RWPE2 (cell line): ENCODE data around the gene COPRS.
"Not testable (repeated sequence)": the region's sequence is repeated elsewhere in the genome, so short reads cannot be mapped to it uniquely, and the experiment has no call there.

ENCODE experiments used
- ATAC-seq: fragments of 200-7000 bp; cut with Tn5 transposase; 3 replicates; pipeline ENCODE4 v1.9.1; 2021; ENCODE audit warnings: low read depth
- DNase-seq: peaks from one replicate; pipeline ENCODE4 v3.0.0-alpha.2; 2020; ENCODE audit warnings: low spot score
- H3K27ac ChIP-seq: fragments of 450-650 bp; 2 replicates; pipeline ENCODE4 v1.5.1; 2017; ENCODE audit warnings: mild to moderate bottlenecking; ENCODE audit not compliant: poor library complexity, severe bottlenecking
- H3K27me3 ChIP-seq: fragments of 250-450 bp; sonication (Bioruptor Pico); 2 replicates; pipeline ENCODE4 v1.5.1; 2021; ENCODE audit warnings: mild to moderate bottlenecking, moderate library complexity; ENCODE audit not compliant: insufficient read depth, poor library complexity, severe bottlenecking
- H3K36me3 ChIP-seq: fragments of 250-450 bp; sonication (Bioruptor Pico); 2 replicates; pipeline ENCODE4 v1.5.1; 2020; ENCODE audit warnings: low read depth, mild to moderate bottlenecking, moderate library complexity
- H3K4me1 ChIP-seq: fragments of 250-450 bp; sonication (Bioruptor Pico); 2 replicates; pipeline ENCODE4 v1.5.1; 2021; ENCODE audit warnings: mild to moderate bottlenecking, moderate library complexity; ENCODE audit not compliant: insufficient read depth, poor library complexity, severe bottlenecking
- H3K4me3 ChIP-seq: fragments of 250-450 bp; sonication (Bioruptor Pico); 2 replicates; pipeline ENCODE4 v1.5.1; 2021; ENCODE audit warnings: mild to moderate bottlenecking, moderate library complexity; ENCODE audit not compliant: severe bottlenecking
- H3K9me3 ChIP-seq: fragments of 250-450 bp; sonication (Bioruptor Pico); 2 replicates; pipeline ENCODE4 v1.5.1; 2021; ENCODE audit warnings: mild to moderate bottlenecking, moderate library complexity; ENCODE audit not compliant: severe bottlenecking
- TF ChIP-seq, protein P1 (sequence below): fragments of 450-650 bp; IDR thresholded peaks from one replicate; pipeline ENCODE4 v1.5.1; 2017; ENCODE audit warnings: mild to moderate bottlenecking, moderate library complexity; ENCODE audit not compliant: poor library complexity, severe bottlenecking

COPRS gene

DNA sequence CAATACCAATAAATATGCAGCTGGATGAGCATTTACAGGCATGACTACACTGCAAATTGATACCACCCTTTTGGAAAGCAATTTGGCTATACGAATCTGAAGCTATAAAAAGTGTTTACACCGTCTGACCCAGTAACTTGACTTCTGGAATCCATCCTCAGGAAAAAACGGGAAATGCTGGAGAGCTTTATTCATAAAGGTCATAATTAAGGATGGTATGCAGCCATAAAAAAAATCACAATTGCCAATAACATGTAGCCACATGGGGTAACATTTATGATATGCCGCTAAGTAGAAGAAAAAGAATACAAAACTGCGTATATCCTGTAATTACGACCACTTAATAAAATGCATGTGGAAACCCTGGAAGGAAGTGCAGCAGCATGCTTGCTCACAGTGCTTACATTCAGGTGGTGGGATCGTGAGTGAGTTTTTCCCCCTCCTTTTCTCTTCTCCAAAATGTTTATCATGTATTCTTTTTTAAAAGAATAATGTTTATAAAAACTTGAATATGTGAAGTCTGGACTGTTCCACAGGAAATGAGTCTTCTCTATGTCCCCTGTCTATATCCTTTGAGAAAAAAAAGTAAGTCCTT, 34.2 kb downstream of the COPRS start:
- peaks cover 6% of the 10 kb centered on the region for H3K4me1 ChIP-seq
- H3K36me3 ChIP-seq, result no peaks in the 10 kb centered on the region
- no peak overlapping the region for H3K27ac ChIP-seq
- DNase-seq (no peak), ATAC-seq (no peak)
- H3K9me3 ChIP-seq, result no peaks in the 10 kb centered on the region
- TF ChIP-seq, protein P1, sequence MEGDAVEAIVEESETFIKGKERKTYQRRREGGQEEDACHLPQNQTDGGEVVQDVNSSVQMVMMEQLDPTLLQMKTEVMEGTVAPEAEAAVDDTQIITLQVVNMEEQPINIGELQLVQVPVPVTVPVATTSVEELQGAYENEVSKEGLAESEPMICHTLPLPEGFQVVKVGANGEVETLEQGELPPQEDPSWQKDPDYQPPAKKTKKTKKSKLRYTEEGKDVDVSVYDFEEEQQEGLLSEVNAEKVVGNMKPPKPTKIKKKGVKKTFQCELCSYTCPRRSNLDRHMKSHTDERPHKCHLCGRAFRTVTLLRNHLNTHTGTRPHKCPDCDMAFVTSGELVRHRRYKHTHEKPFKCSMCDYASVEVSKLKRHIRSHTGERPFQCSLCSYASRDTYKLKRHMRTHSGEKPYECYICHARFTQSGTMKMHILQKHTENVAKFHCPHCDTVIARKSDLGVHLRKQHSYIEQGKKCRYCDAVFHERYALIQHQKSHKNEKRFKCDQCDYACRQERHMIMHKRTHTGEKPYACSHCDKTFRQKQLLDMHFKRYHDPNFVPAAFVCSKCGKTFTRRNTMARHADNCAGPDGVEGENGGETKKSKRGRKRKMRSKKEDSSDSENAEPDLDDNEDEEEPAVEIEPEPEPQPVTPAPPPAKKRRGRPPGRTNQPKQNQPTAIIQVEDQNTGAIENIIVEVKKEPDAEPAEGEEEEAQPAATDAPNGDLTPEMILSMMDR, result no peak
- H3K27me3 ChIP-seq, result no peaks in the 10 kb centered on the region
- no peak overlapping the region for H3K4me3 ChIP-seq

DNA sequence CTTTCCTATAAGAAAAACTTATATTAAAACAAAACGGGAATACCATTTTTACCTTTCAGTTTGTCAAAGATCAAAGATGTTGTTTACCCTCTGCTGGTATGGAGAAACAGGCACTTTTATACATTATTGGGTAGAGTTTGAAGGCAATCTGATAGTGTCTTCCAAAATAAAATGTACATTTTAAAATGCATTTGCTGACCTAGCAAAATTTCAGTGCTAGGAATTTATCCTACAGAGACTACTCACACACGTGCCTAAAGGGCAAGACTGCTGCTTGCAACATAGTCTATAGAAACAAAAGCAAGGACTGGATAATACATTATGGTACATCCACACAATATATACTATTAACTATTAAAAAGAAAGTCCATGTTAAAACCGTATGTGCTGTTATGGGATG, 36.0 kb downstream of the COPRS start:
- Histone ChIP-seq H3K27me3 (no peaks in the 10 kb centered on the region), H3K4me3 (no peak overlapping the region), H3K4me1 (peaks cover 6% of the 10 kb centered on the region), H3K36me3 (no peaks in the 10 kb centered on the region), H3K9me3 (no peaks in the 10 kb centered on the region), H3K27ac (no peak overlapping the region)
- TF ChIP-seq, protein P1, result no peak
- no peak for DNase-seq
- no peak for ATAC-seq

DNA sequence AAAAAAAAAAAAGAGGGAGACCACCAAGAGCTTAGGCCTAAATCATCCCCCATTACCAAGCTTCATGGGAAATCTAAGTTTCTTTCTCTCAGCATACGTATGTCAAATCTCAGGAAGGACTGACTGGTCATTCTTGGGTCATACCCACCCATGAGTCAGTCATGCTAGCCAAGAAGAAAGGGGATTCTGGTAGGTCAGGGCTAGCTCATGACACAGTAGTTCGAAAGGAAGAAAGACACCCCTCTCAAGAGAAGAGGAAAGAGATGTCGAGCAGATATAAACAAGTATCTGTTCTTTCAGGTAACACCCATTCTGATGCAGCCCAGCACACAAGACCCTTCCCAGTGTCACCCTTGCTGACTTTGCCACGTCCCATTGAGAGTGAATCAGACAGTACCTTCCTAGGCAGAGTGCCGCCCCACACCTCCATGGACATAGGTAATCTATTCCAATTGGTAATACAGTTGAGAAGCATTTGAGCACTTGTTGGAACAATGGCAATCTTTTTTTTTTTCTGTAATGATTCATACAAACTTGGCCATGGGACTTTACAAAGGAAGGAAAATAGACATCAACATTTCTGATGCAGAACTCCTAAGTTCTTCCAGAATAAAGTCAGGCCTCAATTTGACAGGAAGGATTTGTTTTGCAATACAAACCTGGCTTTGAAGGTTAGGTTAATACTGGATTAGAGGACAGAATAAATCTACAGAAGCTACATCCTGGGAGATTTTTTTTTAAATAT, 38.2 kb downstream of the COPRS start:
- H3K27ac ChIP-seq, result no peak overlapping the region
- no peaks in the 10 kb centered on the region for H3K9me3 ChIP-seq
- ATAC-seq (no peak), DNase-seq (no peak)
- peaks cover 1% of the 10 kb centered on the region for H3K4me1 ChIP-seq
- no peaks in the 10 kb centered on the region for H3K27me3 ChIP-seq
- TF ChIP-seq, protein P1, result no peak
- H3K36me3 ChIP-seq, result no peaks in the 10 kb centered on the region
- H3K4me3 ChIP-seq, result no peak overlapping the region

DNA sequence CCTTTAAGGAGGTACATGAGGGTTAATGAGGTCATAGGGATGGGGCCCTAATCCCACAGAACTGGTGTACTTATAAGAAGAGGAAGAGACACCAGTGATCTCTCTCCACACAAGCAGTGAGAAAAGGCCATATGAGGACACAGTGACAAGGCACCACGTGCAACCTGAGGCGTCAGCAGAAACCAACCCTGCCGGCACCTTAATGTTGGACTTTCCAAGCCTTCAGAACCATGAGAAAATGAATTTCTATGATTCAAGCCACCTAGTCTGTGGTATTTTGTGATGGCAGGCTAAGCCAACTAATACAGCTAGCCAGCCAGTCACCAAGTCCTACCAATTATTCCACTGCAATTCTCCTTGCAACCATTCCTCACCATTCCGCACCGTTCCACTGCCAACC, 39.5 kb downstream of the COPRS start:
- Histone ChIP-seq H3K9me3 (no peaks in the 10 kb centered on the region), H3K36me3 (no peaks in the 10 kb centered on the region)
- TF ChIP-seq, protein P1, result no peak

DNA sequence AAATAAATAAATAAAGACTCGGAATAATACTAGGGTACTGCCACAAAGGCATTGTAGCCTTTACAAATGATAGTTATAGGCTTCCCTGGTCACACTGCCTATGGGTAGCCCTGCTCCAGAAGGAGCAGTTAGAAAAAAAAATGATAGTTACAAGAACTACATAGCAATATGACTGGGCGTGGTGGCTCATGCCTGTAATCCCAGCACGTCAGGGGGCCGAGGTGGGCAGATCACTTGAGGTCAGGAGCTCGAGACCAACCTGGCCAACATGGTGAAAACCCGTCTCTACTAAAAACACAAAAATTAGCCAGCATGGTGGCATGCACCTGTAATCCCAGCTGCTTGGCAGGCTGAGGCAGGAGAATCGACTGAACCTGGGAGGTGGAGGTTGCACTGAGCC, 40.2 kb downstream of the COPRS start:
- not testable (repeated sequence) for H3K4me1 ChIP-seq, H3K9me3 ChIP-seq, DNase-seq, H3K27ac ChIP-seq, H3K27me3 ChIP-seq, H3K4me3 ChIP-seq, H3K36me3 ChIP-seq, ATAC-seq

More for the DNA sequence above, 39.5 kb downstream of the COPRS start:
- Histone ChIP-seq H3K4me3 (no peak overlapping the region), H3K4me1 (no peaks in the 10 kb centered on the region), H3K27me3 (no peaks in the 10 kb centered on the region), H3K27ac (no peak overlapping the region)
- DNase-seq, result no peak
- no peak for ATAC-seq
